K562 (cell line): ENCODE measurements around the gene YPEL5. TPM values are rescaled to one million over a fixed set of nuclear protein-coding genes. Genes with fewer than 3 reads are reported as not detected.

ENCODE experiments used
- HDAC6 ChIP-seq: IDR thresholded peaks from 2 replicates; pipeline ENCODE4 v1.6.1; 2012; ENCODE audit warnings: low read depth, mild to moderate bottlenecking, control low read depth, inconsistent platforms, low read length, moderate library complexity
- MCM2 ChIP-seq: fragments of 450-650 bp; IDR thresholded peaks from 2 replicates; pipeline ENCODE4 v1.6.1; 2017; ENCODE audit warnings: low read depth, mild to moderate bottlenecking
- TAF1 ChIP-seq: IDR thresholded peaks from 2 replicates; pipeline ENCODE4 v1.6.1; 2011; ENCODE audit warnings: mild to moderate bottlenecking, low read length, moderate library complexity; ENCODE audit not compliant: insufficient read depth, control insufficient read depth, severe bottlenecking; ENCODE audit errors: extremely low read depth
- YY1 ChIP-seq, 3 experiments: IDR thresholded peaks; 2 replicates each; pipeline ENCODE4 v1.6.1; 2011; ENCODE audit warnings: low read length in 2 of 3, mild to moderate bottlenecking in 2 of 3, moderate library complexity in 2 of 3, borderline replicate concordance in 1 of 3, control low read depth in 1 of 3, low read depth in 1 of 3; ENCODE audit not compliant: insufficient read depth in 3 of 3, insufficient replicate concordance in 2 of 3, control insufficient read depth in 1 of 3, insufficient read length in 1 of 3; ENCODE audit errors: extremely low read depth in 1 of 3
- ZNF121 ChIP-seq: sonication (generic); formaldehyde crosslinking; conservative IDR thresholded peaks from 2 replicates; pipeline ENCODE4 v1.8.0; 2022; ENCODE audit warnings: missing genetic modification reagents
- polyA plus RNA-seq, 8 experiments: library from polyadenylated mRNA; depleted of rRNA in 4 of 8; stranded (reverse) in 5 of 8; unstranded in 3 of 8; fragments of >200 nt; fragmentation: Nextera tagmentation in 2 of 8; fragmentation: Illumina TruSeq in 1 of 8; extraction: Ambion mirVana in 2 of 8; extraction: Trizol in 1 of 8; gene quantifications; 2 replicates each; pipeline versions ENCODE4 v1.2.1 to v1.2.3, GENCODE V29; 2011 to 2014; ENCODE audit warnings: inconsistent platforms in 1 of 8, missing spikeins in 1 of 8
- total RNA-seq, 7 experiments: library from RNA; depleted of rRNA in 6 of 7; stranded (reverse); fragments of >200 nt in 6 of 7; fragmentation: Illumina TruSeq in 2 of 7; extraction: Trizol in 2 of 7; gene quantifications; 2 replicates each; pipeline versions ENCODE4 v1.2.1 to v1.2.3, GENCODE V29; 2011 to 2021; ENCODE audit warnings: low replicate concordance in 1 of 7
- TF ChIP-seq, protein P1 (sequence below): sonication (generic); formaldehyde crosslinking; IDR thresholded peaks from 2 replicates; pipeline ENCODE4 v1.8.0; 2023; ENCODE audit warnings: missing genetic modification reagents, mild to moderate bottlenecking, borderline replicate concordance
- TF ChIP-seq, protein P2 (sequence below): fragments of 450-650 bp; conservative IDR thresholded peaks from 2 replicates; pipeline ENCODE4 v1.6.1; 2016; ENCODE audit warnings: missing genetic modification characterization, low read depth, mild to moderate bottlenecking, control low read depth, missing compliant biosample characterization
- TF ChIP-seq, protein P3 (sequence below): fragments of 450-650 bp; IDR thresholded peaks from 2 replicates; pipeline ENCODE4 v1.6.1; 2016; ENCODE audit warnings: mild to moderate bottlenecking
- TF ChIP-seq, protein P4 (sequence below): sonication (generic); formaldehyde crosslinking; IDR thresholded peaks from 2 replicates; pipeline ENCODE4 v1.8.0; 2023; ENCODE audit warnings: mild to moderate bottlenecking, missing genetic modification reagents
- TF ChIP-seq, protein P5 (sequence below): sonication (generic); formaldehyde crosslinking; IDR thresholded peaks from 2 replicates; pipeline ENCODE4 v1.8.0; 2022; ENCODE audit warnings: mild to moderate bottlenecking, missing genetic modification reagents, borderline replicate concordance

YPEL5 gene
- total and polyA plus RNA-seq, 9 of the 15 experiments (the other 6 are each of a cell fraction or from before 2014, with no cell fraction given), result 5.4 to 34.4 (median 12.3) TPM

DNA sequence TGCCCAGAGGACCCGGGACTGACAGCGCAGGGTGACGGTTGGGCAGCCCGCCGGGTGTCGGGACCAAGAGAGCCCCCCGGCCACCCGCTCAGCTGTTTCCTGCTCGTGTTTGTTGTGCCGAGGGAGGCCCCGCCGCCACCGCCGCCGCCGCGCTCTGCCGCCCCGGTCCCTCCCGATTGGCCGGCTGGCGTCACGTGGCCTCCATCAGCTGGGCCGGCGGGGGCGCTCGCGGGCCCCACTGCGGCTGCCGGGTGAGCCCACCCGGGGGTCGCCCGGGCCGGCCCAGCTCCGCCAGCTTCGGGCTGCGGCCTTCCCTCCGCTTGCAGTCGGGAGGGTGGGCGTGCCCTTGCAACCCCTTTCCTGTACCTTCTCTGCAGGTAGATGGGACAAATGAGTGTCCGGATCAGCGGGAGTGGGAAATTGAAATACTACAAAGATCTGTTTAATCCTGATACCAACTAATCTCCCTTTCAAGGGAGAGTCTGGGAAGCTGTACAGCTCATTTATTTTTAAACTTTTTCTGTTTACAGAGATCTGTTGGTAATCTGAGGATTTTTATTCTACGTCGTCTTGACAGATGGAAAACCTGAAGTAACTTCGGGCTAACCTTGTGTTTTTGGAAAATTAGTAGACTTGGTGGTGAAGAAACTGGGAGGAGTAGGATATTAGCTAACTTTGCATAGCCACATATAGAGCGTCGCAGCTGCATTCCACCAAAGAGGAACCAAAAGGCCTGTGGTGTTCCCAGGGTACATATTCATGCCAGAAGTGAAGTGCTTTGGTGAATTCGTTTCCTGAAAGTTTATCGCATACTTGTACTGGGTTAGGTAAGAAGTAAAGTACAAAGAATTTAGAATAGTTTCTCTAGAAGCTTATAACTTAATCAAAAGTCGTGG is 1.2 kb downstream of the YPEL5 start (continued):
- TF ChIP-seq, protein P1, sequence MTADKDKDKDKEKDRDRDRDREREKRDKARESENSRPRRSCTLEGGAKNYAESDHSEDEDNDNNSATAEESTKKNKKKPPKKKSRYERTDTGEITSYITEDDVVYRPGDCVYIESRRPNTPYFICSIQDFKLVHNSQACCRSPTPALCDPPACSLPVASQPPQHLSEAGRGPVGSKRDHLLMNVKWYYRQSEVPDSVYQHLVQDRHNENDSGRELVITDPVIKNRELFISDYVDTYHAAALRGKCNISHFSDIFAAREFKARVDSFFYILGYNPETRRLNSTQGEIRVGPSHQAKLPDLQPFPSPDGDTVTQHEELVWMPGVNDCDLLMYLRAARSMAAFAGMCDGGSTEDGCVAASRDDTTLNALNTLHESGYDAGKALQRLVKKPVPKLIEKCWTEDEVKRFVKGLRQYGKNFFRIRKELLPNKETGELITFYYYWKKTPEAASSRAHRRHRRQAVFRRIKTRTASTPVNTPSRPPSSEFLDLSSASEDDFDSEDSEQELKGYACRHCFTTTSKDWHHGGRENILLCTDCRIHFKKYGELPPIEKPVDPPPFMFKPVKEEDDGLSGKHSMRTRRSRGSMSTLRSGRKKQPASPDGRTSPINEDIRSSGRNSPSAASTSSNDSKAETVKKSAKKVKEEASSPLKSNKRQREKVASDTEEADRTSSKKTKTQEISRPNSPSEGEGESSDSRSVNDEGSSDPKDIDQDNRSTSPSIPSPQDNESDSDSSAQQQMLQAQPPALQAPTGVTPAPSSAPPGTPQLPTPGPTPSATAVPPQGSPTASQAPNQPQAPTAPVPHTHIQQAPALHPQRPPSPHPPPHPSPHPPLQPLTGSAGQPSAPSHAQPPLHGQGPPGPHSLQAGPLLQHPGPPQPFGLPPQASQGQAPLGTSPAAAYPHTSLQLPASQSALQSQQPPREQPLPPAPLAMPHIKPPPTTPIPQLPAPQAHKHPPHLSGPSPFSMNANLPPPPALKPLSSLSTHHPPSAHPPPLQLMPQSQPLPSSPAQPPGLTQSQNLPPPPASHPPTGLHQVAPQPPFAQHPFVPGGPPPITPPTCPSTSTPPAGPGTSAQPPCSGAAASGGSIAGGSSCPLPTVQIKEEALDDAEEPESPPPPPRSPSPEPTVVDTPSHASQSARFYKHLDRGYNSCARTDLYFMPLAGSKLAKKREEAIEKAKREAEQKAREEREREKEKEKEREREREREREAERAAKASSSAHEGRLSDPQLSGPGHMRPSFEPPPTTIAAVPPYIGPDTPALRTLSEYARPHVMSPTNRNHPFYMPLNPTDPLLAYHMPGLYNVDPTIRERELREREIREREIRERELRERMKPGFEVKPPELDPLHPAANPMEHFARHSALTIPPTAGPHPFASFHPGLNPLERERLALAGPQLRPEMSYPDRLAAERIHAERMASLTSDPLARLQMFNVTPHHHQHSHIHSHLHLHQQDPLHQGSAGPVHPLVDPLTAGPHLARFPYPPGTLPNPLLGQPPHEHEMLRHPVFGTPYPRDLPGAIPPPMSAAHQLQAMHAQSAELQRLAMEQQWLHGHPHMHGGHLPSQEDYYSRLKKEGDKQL (CRISPR knock-in tag), result no peak
- TF ChIP-seq, protein P2, sequence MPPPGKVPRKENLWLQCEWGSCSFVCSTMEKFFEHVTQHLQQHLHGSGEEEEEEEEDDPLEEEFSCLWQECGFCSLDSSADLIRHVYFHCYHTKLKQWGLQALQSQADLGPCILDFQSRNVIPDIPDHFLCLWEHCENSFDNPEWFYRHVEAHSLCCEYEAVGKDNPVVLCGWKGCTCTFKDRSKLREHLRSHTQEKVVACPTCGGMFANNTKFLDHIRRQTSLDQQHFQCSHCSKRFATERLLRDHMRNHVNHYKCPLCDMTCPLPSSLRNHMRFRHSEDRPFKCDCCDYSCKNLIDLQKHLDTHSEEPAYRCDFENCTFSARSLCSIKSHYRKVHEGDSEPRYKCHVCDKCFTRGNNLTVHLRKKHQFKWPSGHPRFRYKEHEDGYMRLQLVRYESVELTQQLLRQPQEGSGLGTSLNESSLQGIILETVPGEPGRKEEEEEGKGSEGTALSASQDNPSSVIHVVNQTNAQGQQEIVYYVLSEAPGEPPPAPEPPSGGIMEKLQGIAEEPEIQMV, result no peak
- TF ChIP-seq MCM2 (no peak), YY1 (IDR thresholded peaks at IDR 0.05; ENCODE audit: borderline replicate concordance in 1 of 3, control insufficient read depth in 1 of 3, extremely low read depth in 1 of 3, insufficient read depth in 3 of 3, insufficient read length in 1 of 3, insufficient replicate concordance in 2 of 3, low read depth in 1 of 3, low read length in 2 of 3) (peak in 2 of 3 experiments; percentile 10 to 27), ZNF121 (CRISPR knock-in tag) (no peak), TAF1 (peak; percentile 33), HDAC6 (no peak)
- TF ChIP-seq, protein P3, sequence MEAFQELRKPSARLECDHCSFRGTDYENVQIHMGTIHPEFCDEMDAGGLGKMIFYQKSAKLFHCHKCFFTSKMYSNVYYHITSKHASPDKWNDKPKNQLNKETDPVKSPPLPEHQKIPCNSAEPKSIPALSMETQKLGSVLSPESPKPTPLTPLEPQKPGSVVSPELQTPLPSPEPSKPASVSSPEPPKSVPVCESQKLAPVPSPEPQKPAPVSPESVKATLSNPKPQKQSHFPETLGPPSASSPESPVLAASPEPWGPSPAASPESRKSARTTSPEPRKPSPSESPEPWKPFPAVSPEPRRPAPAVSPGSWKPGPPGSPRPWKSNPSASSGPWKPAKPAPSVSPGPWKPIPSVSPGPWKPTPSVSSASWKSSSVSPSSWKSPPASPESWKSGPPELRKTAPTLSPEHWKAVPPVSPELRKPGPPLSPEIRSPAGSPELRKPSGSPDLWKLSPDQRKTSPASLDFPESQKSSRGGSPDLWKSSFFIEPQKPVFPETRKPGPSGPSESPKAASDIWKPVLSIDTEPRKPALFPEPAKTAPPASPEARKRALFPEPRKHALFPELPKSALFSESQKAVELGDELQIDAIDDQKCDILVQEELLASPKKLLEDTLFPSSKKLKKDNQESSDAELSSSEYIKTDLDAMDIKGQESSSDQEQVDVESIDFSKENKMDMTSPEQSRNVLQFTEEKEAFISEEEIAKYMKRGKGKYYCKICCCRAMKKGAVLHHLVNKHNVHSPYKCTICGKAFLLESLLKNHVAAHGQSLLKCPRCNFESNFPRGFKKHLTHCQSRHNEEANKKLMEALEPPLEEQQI, result no peak; the same call in 1 of the 2 replicates
- TF ChIP-seq, protein P4, sequence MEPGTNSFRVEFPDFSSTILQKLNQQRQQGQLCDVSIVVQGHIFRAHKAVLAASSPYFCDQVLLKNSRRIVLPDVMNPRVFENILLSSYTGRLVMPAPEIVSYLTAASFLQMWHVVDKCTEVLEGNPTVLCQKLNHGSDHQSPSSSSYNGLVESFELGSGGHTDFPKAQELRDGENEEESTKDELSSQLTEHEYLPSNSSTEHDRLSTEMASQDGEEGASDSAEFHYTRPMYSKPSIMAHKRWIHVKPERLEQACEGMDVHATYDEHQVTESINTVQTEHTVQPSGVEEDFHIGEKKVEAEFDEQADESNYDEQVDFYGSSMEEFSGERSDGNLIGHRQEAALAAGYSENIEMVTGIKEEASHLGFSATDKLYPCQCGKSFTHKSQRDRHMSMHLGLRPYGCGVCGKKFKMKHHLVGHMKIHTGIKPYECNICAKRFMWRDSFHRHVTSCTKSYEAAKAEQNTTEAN (CRISPR knock-in tag), result no peak
- TF ChIP-seq, protein P5, sequence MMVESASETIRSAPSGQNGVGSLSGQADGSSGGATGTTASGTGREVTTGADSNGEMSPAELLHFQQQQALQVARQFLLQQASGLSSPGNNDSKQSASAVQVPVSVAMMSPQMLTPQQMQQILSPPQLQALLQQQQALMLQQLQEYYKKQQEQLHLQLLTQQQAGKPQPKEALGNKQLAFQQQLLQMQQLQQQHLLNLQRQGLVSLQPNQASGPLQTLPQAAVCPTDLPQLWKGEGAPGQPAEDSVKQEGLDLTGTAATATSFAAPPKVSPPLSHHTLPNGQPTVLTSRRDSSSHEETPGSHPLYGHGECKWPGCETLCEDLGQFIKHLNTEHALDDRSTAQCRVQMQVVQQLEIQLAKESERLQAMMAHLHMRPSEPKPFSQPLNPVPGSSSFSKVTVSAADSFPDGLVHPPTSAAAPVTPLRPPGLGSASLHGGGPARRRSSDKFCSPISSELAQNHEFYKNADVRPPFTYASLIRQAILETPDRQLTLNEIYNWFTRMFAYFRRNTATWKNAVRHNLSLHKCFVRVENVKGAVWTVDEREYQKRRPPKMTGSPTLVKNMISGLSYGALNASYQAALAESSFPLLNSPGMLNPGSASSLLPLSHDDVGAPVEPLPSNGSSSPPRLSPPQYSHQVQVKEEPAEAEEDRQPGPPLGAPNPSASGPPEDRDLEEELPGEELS (CRISPR knock-in tag), result no peak
